22Rv1 (cell line): ENCODE results near the gene CSNK1D.
"Not testable (repeated sequence)": the region's sequence is repeated elsewhere in the genome, so short reads cannot be mapped to it uniquely, and the experiment has no call there.

Experiments
- H3K27ac ChIP-seq: fragments of 450-650 bp; 2 replicates; pipeline ENCODE4 v1.5.1; 2017
- CTCF ChIP-seq: fragments of 450-650 bp; IDR thresholded peaks from 2 replicates; pipeline ENCODE4 v1.5.1; 2017; ENCODE audit warnings: mild to moderate bottlenecking
- ZFX ChIP-seq: fragments of 450-650 bp; IDR thresholded peaks from 2 replicates; pipeline ENCODE4 v1.6.1; 2017; ENCODE audit warnings: antibody characterized with exemption, borderline replicate concordance

Gene CSNK1D

GRCh38 chr17:82266142-82266541, 7.4 kb downstream of the CSNK1D start:
- TF ChIP-seq ZFX: no peak
- no peak for TF ChIP-seq CTCF
- H3K27ac ChIP-seq: no peak overlapping the region

GRCh38 chr17:82263641-82264040, 9.9 kb downstream of the CSNK1D start:
- H3K27ac ChIP-seq: no peak overlapping the region
- no peak for TF ChIP-seq ZFX
- no peak for TF ChIP-seq CTCF

GRCh38 chr17:82262344-82262743, 11.2 kb downstream of the CSNK1D start:
- TF ChIP-seq ZFX: no peak

GRCh38 chr17:82259972-82260961, 13.2 kb downstream of the CSNK1D start:
- not testable (repeated sequence) for H3K27ac ChIP-seq

More at GRCh38 chr17:82262344-82262743, 11.2 kb downstream of the CSNK1D start:
- H3K27ac ChIP-seq: no peak overlapping the region

- 0 out of 2 replicates have a peak overlapping the region, but pooled peaks have one; percentile 23 for H3K27ac ChIP-seq
- TF ChIP-seq CTCF (no peak), ZFX (no peak)
Measured at GRCh38 chr17:82258555-82258954, 14.9 kb downstream of the CSNK1D start.

GRCh38 chr17:82257473-82257872, 16.0 kb downstream of the CSNK1D start:
- TF ChIP-seq ZFX (no peak), CTCF (no peak)

GRCh38 chr17:82256242-82256885, 17.1 kb downstream of the CSNK1D start:
- no peak for TF ChIP-seq ZFX
- no peak overlapping the region for H3K27ac ChIP-seq

More at GRCh38 chr17:82257473-82257872, 16.0 kb downstream of the CSNK1D start:
- H3K27ac ChIP-seq: no peak overlapping the region

- no peak for TF ChIP-seq ZFX
- TF ChIP-seq CTCF: no peak
- no peak overlapping the region for H3K27ac ChIP-seq
Measured at GRCh38 chr17:82255402-82255972, 18.0 kb downstream of the CSNK1D start.

GRCh38 chr17:82254746-82255145, 18.8 kb downstream of the CSNK1D start:
- not testable (repeated sequence) for H3K27ac ChIP-seq

- not testable (repeated sequence) for H3K27ac ChIP-seq
Measured at GRCh38 chr17:82254096-82254495, 19.4 kb downstream of the CSNK1D start.
